ENCODE data around the gene CHST8.

- no peak for TF ChIP-seq FOXM1 (IDR thresholded peaks at IDR 0.05; ENCODE audit: borderline replicate concordance)
- no peak for TF ChIP-seq BHLHE40 (IDR thresholded peaks at IDR 0.05; ENCODE audit: borderline replicate concordance)
- no peak for TF ChIP-seq PKNOX1 (IDR thresholded peaks at IDR 0.05)
- TF ChIP-seq NFRKB (IDR thresholded peaks at IDR 0.05), result no peak
- no peak for TF ChIP-seq TARDBP (IDR thresholded peaks at IDR 0.05)
Measured at GRCh38 chr19:33809960-33810359, 188.2 kb downstream of the CHST8 start.
